Trophoblast cell (in vitro differentiated cells and primary cell): ENCODE data around the gene PHF13.

Experiments used
- DNase-seq, 2 donors: peaks; one replicate each; pipeline ENCODE4 v3.0.0-alpha.2; 2016
- H2AFZ ChIP-seq: 2 replicates; pipeline ENCODE4 v1.6.1; 2013; ENCODE audit warnings: low read length, moderate library complexity, mild to moderate bottlenecking; ENCODE audit not compliant: insufficient read depth, poor library complexity
- H2AK5ac ChIP-seq: 2 replicates; pipeline ENCODE4 v1.6.1; 2013; ENCODE audit warnings: mild to moderate bottlenecking, low read length
- H2BK120ac ChIP-seq: 2 replicates; pipeline ENCODE4 v1.6.1; 2013; ENCODE audit warnings: low read length, mild to moderate bottlenecking, moderate library complexity; ENCODE audit not compliant: insufficient read depth, poor library complexity
- H2BK12ac ChIP-seq: 2 replicates; pipeline ENCODE4 v1.6.1; 2013; ENCODE audit warnings: mild to moderate bottlenecking, low read length, moderate library complexity
- H2BK5ac ChIP-seq: 2 replicates; pipeline ENCODE4 v1.6.1; 2013; ENCODE audit warnings: low read length, low read depth, moderate library complexity, mild to moderate bottlenecking; ENCODE audit not compliant: poor library complexity
- H3K14ac ChIP-seq: 2 replicates; pipeline ENCODE4 v1.6.1; 2013; ENCODE audit warnings: mild to moderate bottlenecking, low read length
- H3K18ac ChIP-seq: 2 replicates; pipeline ENCODE4 v1.6.1; 2013; ENCODE audit warnings: mild to moderate bottlenecking, low read length
- H3K23ac ChIP-seq: 2 replicates; pipeline ENCODE4 v1.6.1; 2013; ENCODE audit warnings: low read length
- H3K27ac ChIP-seq: 2 replicates; pipeline ENCODE4 v1.5.1; 2013; ENCODE audit warnings: low read depth, mild to moderate bottlenecking, inconsistent platforms, low read length, moderate library complexity
- H3K27me3 ChIP-seq: 2 replicates; pipeline ENCODE4 v1.6.1; 2013; ENCODE audit warnings: inconsistent platforms, mild to moderate bottlenecking, low read length, moderate library complexity; ENCODE audit not compliant: insufficient read depth
- H3K36me3 ChIP-seq, 2 experiments: 1 replicate in 1 of 2; 2 replicates in 1 of 2; pipeline ENCODE4 v1.6.1; 2013; ENCODE audit warnings: low read length in 2 of 2, mild to moderate bottlenecking in 2 of 2, moderate library complexity in 1 of 2; ENCODE audit not compliant: insufficient read depth in 2 of 2, control insufficient read depth in 1 of 2
- H3K4ac ChIP-seq: 2 replicates; pipeline ENCODE4 v1.6.1; 2013; ENCODE audit warnings: low read depth, mild to moderate bottlenecking, low read length, moderate library complexity
- H3K4me1 ChIP-seq, 2 experiments: 1 replicate in 1 of 2; 2 replicates in 1 of 2; pipeline ENCODE4 v1.6.1; 2013; ENCODE audit warnings: low read length in 2 of 2, mild to moderate bottlenecking in 2 of 2, moderate library complexity in 1 of 2; ENCODE audit not compliant: insufficient read depth in 2 of 2, control insufficient read depth in 1 of 2
- H3K4me2 ChIP-seq: 2 replicates; pipeline ENCODE4 v1.6.1; 2013; ENCODE audit warnings: inconsistent platforms, mild to moderate bottlenecking, low read length, moderate library complexity
- H3K4me3 ChIP-seq: 2 replicates; pipeline ENCODE4 v1.5.1; 2013; ENCODE audit warnings: mild to moderate bottlenecking, low read depth, low read length, inconsistent platforms
- H3K79me1 ChIP-seq: one replicate; pipeline ENCODE4 v1.6.1; 2013; ENCODE audit warnings: low read length
- H3K79me2 ChIP-seq: 2 replicates; pipeline ENCODE4 v1.6.1; 2013; ENCODE audit warnings: low read length, mild to moderate bottlenecking; ENCODE audit not compliant: control insufficient read depth, insufficient read depth, poor library complexity
- H3K9ac ChIP-seq: 2 replicates; pipeline ENCODE4 v1.6.1; 2013; ENCODE audit warnings: mild to moderate bottlenecking, low read length
- H3K9me3 ChIP-seq: 2 replicates; pipeline ENCODE4 v1.6.1; 2013; ENCODE audit warnings: low read depth, mild to moderate bottlenecking, control low read depth, inconsistent platforms, low read length; ENCODE audit not compliant: insufficient read depth
- H4K12ac ChIP-seq: 2 replicates; pipeline ENCODE4 v1.6.1; 2013; ENCODE audit warnings: low read depth, mild to moderate bottlenecking, low read length, moderate library complexity
- H4K8ac ChIP-seq: 2 replicates; pipeline ENCODE4 v1.6.1; 2013; ENCODE audit warnings: low read depth, mild to moderate bottlenecking, low read length, moderate library complexity
- H4K91ac ChIP-seq: one replicate; pipeline ENCODE4 v1.6.1; 2013; ENCODE audit warnings: low read depth, mild to moderate bottlenecking, low read length, moderate library complexity
- WGBS: extraction: QIAGEN DNeasy Blood & Tissue Kit; methylation state at CpG from one replicate; pipeline ENCODE4 v1.1.7; 2013; ENCODE audit warnings: missing lambda C conversion rate; ENCODE audit not compliant: insufficient read length, insufficient coverage; ENCODE audit errors: extremely low coverage; 5-methylcytosine and 5-hydroxymethylcytosine counted together

PHF13 gene

GRCh38 chr1:6621429-6622391 is 8.2 kb downstream of the PHF13 start:
- Histone ChIP-seq H3K9me3 (peaks cover 4% of the 10 kb centered on the region), H4K8ac (no peak overlapping the region), H3K14ac (no peak overlapping the region), H3K79me2 (peaks cover 15% of the 10 kb centered on the region), H2BK5ac (peak overlapping the region; percentile 83), H2BK120ac (no peak overlapping the region), H2AK5ac (no peak overlapping the region), H4K91ac (no peak overlapping the region), H3K18ac (peak overlapping the region; percentile 5), H3K9ac (no peak overlapping the region), H3K4ac (no peak overlapping the region), H2BK12ac (no peak overlapping the region), H4K12ac (no peak overlapping the region), H3K36me3 (peaks cover 57 to 61% of the 10 kb centered on the region in 2 experiments), H3K27me3 (no peaks in the 10 kb centered on the region), H3K27ac (peak overlapping the region; percentile 94), H2AFZ (no peak overlapping the region), H3K4me1 (peaks cover 23 to 29% of the 10 kb centered on the region in 2 experiments), H3K4me3 (no peak overlapping the region), H3K4me2 (no peak overlapping the region), H3K23ac (no peak overlapping the region), H3K79me1 (peaks cover 20% of the 10 kb centered on the region)
- WGBS = no CpG with 5 or more reads among the region's 41 CpGs
- peak in 1 of 2 donors; percentile 17 for DNase-seq

DNA sequence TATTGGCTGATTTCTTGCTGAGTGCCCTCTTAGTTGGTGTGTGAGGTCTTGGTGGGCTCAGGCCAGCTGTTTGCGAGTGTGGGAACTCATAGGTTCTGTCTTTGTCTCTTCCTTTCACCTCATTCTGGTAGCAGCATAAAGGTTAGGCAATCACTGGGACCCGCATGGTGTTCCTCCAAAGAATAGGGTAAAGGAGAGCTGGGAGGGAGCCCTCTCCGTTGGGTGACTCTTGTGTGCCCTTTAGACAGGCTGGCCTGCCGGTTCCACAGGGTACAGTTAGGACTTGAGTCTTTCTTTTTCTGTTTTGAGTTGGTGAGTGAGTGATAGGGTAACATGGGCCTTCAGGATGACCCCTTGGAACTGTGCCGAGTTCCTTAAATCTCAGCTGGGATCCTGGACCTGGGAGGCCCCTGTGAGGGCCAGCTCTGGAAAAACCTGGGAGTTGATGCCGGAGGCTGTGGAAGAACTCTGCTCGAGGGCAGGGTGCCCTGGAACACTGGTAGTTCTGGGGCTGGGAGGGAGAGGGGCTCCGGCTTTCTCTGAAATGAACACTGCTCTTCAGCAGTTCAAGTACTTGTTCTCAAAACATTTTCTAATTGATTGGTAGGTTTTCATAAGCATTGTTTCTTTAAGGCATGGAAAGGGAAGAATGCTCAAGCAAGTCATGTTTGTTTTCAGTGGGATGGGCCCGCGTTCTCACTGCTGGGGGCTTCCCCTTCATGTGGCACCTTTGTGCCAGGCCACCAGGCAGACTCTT is 9.0 kb downstream of the PHF13 start:
- Histone ChIP-seq H3K36me3 (peaks cover 55 to 57% of the 10 kb centered on the region in 2 experiments), H2BK12ac (peak overlapping the region; percentile 72), H3K14ac (peak overlapping the region; percentile 76), H3K9me3 (peaks cover 4% of the 10 kb centered on the region), H2BK120ac (peak overlapping the region; percentile 82), H3K4ac (peak overlapping the region; percentile 28), H3K4me1 (peaks cover 23 to 29% of the 10 kb centered on the region in 2 experiments), H2BK5ac (peak overlapping the region; percentile 83), H3K18ac (peak overlapping the region; percentile 82), H3K23ac (no peak overlapping the region), H4K12ac (no peak overlapping the region), H3K27me3 (no peaks in the 10 kb centered on the region), H3K27ac (peak overlapping the region; percentile 94), H3K79me2 (peaks cover 13% of the 10 kb centered on the region), H2AFZ (no peak overlapping the region), H4K8ac (peak overlapping the region; percentile 80), H4K91ac (peak overlapping the region; percentile 87), H3K9ac (no peak overlapping the region), H2AK5ac (peak overlapping the region; percentile 59), H3K4me3 (no peak overlapping the region), H3K4me2 (peak overlapping the region; percentile 13), H3K79me1 (peaks cover 20% of the 10 kb centered on the region)
- WGBS = no CpG with 5 or more reads among the region's 10 CpGs
- DNase-seq = peak; percentile 90 to 92

DNA sequence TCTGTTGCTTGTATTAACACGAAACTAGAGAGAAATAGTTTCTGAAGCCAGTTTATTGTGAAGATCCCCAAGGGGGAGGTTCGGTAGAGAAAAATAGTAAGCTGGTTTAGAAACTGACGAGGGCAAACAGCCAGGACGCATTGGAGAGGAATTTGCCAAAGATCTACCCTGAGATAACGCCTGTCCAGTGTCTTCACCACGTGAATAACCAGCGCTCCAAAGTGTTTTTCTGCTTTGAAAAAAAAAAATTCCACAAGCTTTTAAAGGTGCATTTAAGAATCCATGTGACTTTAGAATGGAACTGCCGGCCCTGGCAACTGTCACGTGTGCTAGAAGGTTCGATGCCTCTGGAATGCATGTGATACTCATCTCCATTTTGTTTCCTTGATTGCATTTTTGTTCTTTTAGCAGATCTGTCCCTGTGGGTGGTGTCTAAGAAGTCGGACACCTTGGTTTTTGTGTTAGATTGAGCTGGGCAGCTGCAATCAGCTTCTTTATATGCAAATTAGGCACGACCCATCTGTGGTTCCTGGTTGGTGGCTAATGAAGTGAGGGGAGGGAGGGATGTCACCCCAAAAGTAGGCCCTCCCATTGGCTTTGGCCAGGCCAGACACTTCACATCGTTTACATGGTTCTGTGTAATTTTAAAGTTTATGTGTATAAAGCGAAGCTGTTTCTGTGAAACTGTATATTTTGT is 9.9 kb downstream of the PHF13 start:
- Histone ChIP-seq H4K8ac (peak overlapping the region; percentile 13), H3K23ac (no peak overlapping the region), H3K18ac (no peak overlapping the region), H2BK12ac (peak overlapping the region; percentile 59), H4K91ac (peak overlapping the region; percentile 74), H4K12ac (no peak overlapping the region), H3K4ac (no peak overlapping the region), H2BK120ac (peak overlapping the region; percentile 46), H3K79me1 (peaks cover 20% of the 10 kb centered on the region), H3K79me2 (peaks cover 13% of the 10 kb centered on the region), H3K4me2 (no peak overlapping the region), H3K4me1 (peaks cover 23 to 29% of the 10 kb centered on the region in 2 experiments), H3K27me3 (no peaks in the 10 kb centered on the region), H2BK5ac (peak overlapping the region; percentile 77), H3K4me3 (no peak overlapping the region), H3K14ac (peak overlapping the region; percentile 42), H3K27ac (peak overlapping the region; percentile 94), H3K9me3 (peaks cover 4% of the 10 kb centered on the region), H2AK5ac (no peak overlapping the region), H2AFZ (no peak overlapping the region), H3K9ac (no peak overlapping the region), H3K36me3 (peaks cover 55 to 57% of the 10 kb centered on the region in 2 experiments)
- WGBS = no CpG with 5 or more reads among the region's 14 CpGs
- DNase-seq = peak; percentile 80 to 95
